Liver (tissue), 9 donors: Measurements from ENCODE around the gene AQP12A. TPM values are rescaled to one million over a fixed set of nuclear protein-coding genes. Genes with fewer than 3 reads are reported as not detected.

ENCODE experiments used
- DNase-seq: peaks from one replicate; pipeline ENCODE4 v3.0.0-alpha.2; 2017; ENCODE audit warnings: low spot score
- H3K27ac ChIP-seq, 2 donors: one replicate each; pipeline ENCODE4 v1.7.0; 2013; ENCODE audit warnings: inconsistent platforms in 2 of 2, low read length in 2 of 2, control low read depth in 1 of 2, low read depth in 1 of 2, mild to moderate bottlenecking in 1 of 2
- H3K27me3 ChIP-seq, 4 donors: one replicate each; pipeline versions ENCODE4 v1.6.1 to v1.7.0; 2013; ENCODE audit warnings: low read length in 3 of 4, inconsistent platforms in 1 of 4, mild to moderate bottlenecking in 1 of 4, moderate library complexity in 1 of 4; ENCODE audit not compliant: control insufficient read depth in 4 of 4, insufficient read depth in 4 of 4
- H3K36me3 ChIP-seq, 4 donors: one replicate each; pipeline versions ENCODE4 v1.6.1 to v1.7.0; 2013; ENCODE audit warnings: low read length in 3 of 4, mild to moderate bottlenecking in 3 of 4, low read depth in 1 of 4, moderate library complexity in 1 of 4; ENCODE audit not compliant: control insufficient read depth in 4 of 4, insufficient read depth in 3 of 4
- H3K4me1 ChIP-seq, 4 donors: one replicate each; pipeline versions ENCODE4 v1.6.1 to v1.7.0; 2013; ENCODE audit warnings: low read length in 3 of 4, mild to moderate bottlenecking in 3 of 4, moderate library complexity in 1 of 4; ENCODE audit not compliant: control insufficient read depth in 4 of 4, insufficient read depth in 4 of 4
- H3K4me3 ChIP-seq, 3 donors: one replicate each; pipeline versions ENCODE4 v1.6.1 to v1.7.0; 2013; ENCODE audit warnings: low read length in 3 of 3, control low read depth in 1 of 3, low read depth in 1 of 3, mild to moderate bottlenecking in 1 of 3
- H3K9ac ChIP-seq, 2 donors: one replicate each; pipeline ENCODE4 v1.7.0; 2013; ENCODE audit warnings: low read length in 2 of 2, mild to moderate bottlenecking in 2 of 2, moderate library complexity in 2 of 2, control low read depth in 1 of 2, low read depth in 1 of 2
- H3K9me3 ChIP-seq, 4 donors: one replicate each; pipeline versions ENCODE4 v1.6.1 to v1.7.0; 2013; ENCODE audit warnings: low read length in 3 of 4; ENCODE audit not compliant: control insufficient read depth in 4 of 4
- FOXA1 ChIP-seq: IDR thresholded peaks from 2 replicates; pipeline ENCODE4 v1.6.1; 2016; ENCODE audit warnings: antibody characterized with exemption
- FOXA2 ChIP-seq: IDR thresholded peaks from 2 replicates; pipeline ENCODE4 v1.6.1; 2016; ENCODE audit warnings: antibody characterized with exemption
- GABPA ChIP-seq, 2 donors: IDR thresholded peaks in 1 of 2; conservative IDR thresholded peaks in 1 of 2; 2 replicates each; pipeline ENCODE4 v1.6.1; 2016; ENCODE audit warnings: antibody characterized with exemption in 2 of 2, mild to moderate bottlenecking in 1 of 2, moderate library complexity in 1 of 2
- HNF4A ChIP-seq, 2 donors: conservative IDR thresholded peaks; 2 replicates each; pipeline ENCODE4 v1.6.1; 2016; ENCODE audit warnings: antibody characterized with exemption in 2 of 2, mild to moderate bottlenecking in 2 of 2
- NR2F2 ChIP-seq: IDR thresholded peaks from 2 replicates; pipeline ENCODE4 v1.6.1; 2016; ENCODE audit warnings: antibody characterized with exemption
- RAD21 ChIP-seq, 2 donors: IDR thresholded peaks; 2 replicates each; pipeline ENCODE4 v1.6.1; 2016; ENCODE audit warnings: antibody characterized with exemption in 2 of 2, mild to moderate bottlenecking in 2 of 2
- RXRA ChIP-seq, 2 donors: IDR thresholded peaks; 2 replicates each; pipeline ENCODE4 v1.6.1; 2017 to 2018; ENCODE audit warnings: antibody characterized with exemption in 2 of 2, mild to moderate bottlenecking in 1 of 2
- SP1 ChIP-seq: IDR thresholded peaks from 2 replicates; pipeline ENCODE4 v1.6.1; 2018; ENCODE audit warnings: antibody characterized with exemption, mild to moderate bottlenecking
- TAF1 ChIP-seq: conservative IDR thresholded peaks from 2 replicates; pipeline ENCODE4 v1.6.1; 2016; ENCODE audit warnings: antibody characterized with exemption, mild to moderate bottlenecking
- YY1 ChIP-seq: IDR thresholded peaks from 2 replicates; pipeline ENCODE4 v1.6.1; 2016; ENCODE audit warnings: antibody characterized with exemption, mild to moderate bottlenecking
- WGBS: extraction: QIAGEN DNeasy Blood & Tissue Kit; methylation state at CpG from one replicate; pipeline ENCODE4 v1.1.7; 2013; 5-methylcytosine and 5-hydroxymethylcytosine counted together
- polyA plus RNA-seq, 2 donors: library from polyadenylated mRNA; stranded (reverse) in 1 of 2; unstranded in 1 of 2; fragments of 200-250 nt in 1 of 2; fragments of >200 nt in 1 of 2; fragmentation: Nextera tagmentation in 1 of 2; extraction: Ambion mirVana in 1 of 2; gene quantifications; one replicate each; pipeline versions ENCODE4 v1.2.1 to v1.2.3, GENCODE V29; 2013 to 2015
- total RNA-seq, 2 donors: library from RNA; depleted of rRNA; stranded (reverse); fragments of >200 nt; gene quantifications; one replicate each; pipeline ENCODE4 v1.2.3, GENCODE V29; 2014
- TF ChIP-seq, protein P1 (sequence below): IDR thresholded peaks from 2 replicates; pipeline ENCODE4 v1.6.1; 2016; ENCODE audit warnings: antibody characterized with exemption
- TF ChIP-seq, protein P2 (sequence below): fragments of 150-350 bp; IDR thresholded peaks from 2 replicates; pipeline ENCODE4 v1.5.1; 2017; ENCODE audit warnings: improper control_type of control experiment, low read depth, low read length; ENCODE audit not compliant: missing input control
- TF ChIP-seq, protein P3 (sequence below): IDR thresholded peaks from 2 replicates; pipeline ENCODE4 v1.6.1; 2016; ENCODE audit warnings: antibody characterized with exemption
- TF ChIP-seq, protein P4 (sequence below): IDR thresholded peaks from 2 replicates; pipeline ENCODE4 v1.6.1; 2016; ENCODE audit warnings: antibody characterized with exemption
- donor health status: healthy.
- donor health status: healthy.
- donor health status: healthy.
- donor health status: healthy.
- donor health status: healthy.

AQP12A gene
- total and polyA plus RNA-seq, 4 donors: not detected

DNA sequence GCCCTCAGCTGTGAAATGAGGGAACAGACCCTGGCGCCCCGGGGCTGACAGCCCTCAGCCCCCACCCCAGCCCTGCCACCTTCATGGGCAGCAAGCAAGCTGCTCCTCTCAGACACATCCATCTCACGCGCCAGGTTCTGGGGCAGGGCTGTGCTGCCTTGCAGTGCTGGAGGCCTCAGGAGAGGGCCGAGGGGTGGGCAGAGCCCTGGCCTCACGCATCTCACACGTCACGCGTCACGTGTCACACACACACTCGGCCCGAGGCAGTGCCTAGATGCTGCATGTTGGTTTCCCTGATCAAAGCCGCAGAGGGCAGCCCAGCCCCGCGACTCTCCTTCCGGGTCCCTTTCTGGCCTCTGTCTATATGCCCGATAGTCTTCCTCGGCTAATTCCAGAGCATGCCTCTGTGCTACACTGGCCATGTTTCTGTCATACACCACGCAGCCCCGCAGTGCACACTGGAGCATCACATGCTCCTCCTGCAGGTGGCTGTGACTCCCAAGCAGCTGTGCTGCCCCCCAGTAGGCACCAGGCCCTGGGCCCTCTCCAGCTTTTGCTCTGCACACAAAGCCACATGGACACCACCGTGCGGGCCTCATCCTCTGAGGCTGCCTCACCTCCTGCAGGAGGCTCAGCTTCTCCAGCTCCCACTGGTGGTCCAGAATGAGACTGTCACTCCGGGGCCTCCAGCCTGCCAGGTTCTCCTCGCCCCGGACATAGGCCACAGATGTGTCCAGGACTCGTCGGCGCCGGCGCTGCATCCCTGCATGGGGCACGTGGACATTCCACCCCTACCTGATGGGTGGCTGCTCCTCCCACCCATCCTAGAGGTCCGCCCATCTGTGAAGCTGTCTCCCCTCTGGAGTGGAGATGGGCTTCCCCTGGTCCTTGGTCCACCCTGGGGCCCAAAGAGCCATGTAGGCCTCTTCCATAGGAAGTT, 31.4 kb downstream of the AQP12A start:
- WGBS: 92% methylated on average over 32 of the region's 32 CpGs
- no peak overlapping the region for H3K27ac ChIP-seq
- no peaks in the 10 kb centered on the region for H3K27me3 ChIP-seq
- no peaks in the 10 kb centered on the region for H3K36me3 ChIP-seq
- H3K4me1 ChIP-seq: no peaks in the 10 kb centered on the region
- no peak for DNase-seq
- no peak for TF ChIP-seq FOXA2
- no peak for TF ChIP-seq TAF1
- no peak for TF ChIP-seq HNF4A (conservative IDR thresholded peaks at IDR 0.05)
- no peak for TF ChIP-seq GABPA (IDR thresholded peaks at IDR 0.05 in 1 of 2, conservative IDR thresholded peaks at IDR 0.05 in 1 of 2)
- TF ChIP-seq RAD21 (IDR thresholded peaks at IDR 0.05): no peak
- TF ChIP-seq, protein P1, sequence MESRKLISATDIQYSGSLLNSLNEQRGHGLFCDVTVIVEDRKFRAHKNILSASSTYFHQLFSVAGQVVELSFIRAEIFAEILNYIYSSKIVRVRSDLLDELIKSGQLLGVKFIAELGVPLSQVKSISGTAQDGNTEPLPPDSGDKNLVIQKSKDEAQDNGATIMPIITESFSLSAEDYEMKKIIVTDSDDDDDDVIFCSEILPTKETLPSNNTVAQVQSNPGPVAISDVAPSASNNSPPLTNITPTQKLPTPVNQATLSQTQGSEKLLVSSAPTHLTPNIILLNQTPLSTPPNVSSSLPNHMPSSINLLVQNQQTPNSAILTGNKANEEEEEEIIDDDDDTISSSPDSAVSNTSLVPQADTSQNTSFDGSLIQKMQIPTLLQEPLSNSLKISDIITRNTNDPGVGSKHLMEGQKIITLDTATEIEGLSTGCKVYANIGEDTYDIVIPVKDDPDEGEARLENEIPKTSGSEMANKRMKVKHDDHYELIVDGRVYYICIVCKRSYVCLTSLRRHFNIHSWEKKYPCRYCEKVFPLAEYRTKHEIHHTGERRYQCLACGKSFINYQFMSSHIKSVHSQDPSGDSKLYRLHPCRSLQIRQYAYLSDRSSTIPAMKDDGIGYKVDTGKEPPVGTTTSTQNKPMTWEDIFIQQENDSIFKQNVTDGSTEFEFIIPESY: no peak
- TF ChIP-seq SP1: no peak
- H3K4me3 ChIP-seq: no peak overlapping the region
- H3K9me3 ChIP-seq: no peaks in the 10 kb centered on the region
- no peak overlapping the region for H3K9ac ChIP-seq

DNA sequence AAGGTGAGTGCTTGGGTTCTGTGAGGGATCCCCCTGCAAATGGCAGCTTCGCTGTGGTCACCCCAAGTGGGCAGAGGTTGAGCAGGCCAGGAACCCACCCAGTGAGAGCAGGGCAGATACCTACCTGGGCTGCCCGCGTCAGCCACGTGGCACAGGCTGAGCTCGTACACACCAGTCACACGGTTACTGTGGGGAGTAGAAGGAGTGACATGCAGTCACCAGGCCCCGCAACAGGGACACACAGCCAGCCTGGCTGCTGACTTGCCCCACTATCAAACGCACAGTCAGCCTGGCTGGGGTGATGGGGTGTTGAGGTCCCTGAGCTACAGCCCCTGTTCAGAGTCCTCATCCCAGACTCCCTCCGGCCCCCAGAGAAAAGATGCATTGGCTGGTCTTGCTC, 32.2 kb downstream of the AQP12A start:
- H3K36me3 ChIP-seq: no peaks in the 10 kb centered on the region
- no peak for DNase-seq
- H3K4me1 ChIP-seq: no peaks in the 10 kb centered on the region
- TF ChIP-seq, protein P2, sequence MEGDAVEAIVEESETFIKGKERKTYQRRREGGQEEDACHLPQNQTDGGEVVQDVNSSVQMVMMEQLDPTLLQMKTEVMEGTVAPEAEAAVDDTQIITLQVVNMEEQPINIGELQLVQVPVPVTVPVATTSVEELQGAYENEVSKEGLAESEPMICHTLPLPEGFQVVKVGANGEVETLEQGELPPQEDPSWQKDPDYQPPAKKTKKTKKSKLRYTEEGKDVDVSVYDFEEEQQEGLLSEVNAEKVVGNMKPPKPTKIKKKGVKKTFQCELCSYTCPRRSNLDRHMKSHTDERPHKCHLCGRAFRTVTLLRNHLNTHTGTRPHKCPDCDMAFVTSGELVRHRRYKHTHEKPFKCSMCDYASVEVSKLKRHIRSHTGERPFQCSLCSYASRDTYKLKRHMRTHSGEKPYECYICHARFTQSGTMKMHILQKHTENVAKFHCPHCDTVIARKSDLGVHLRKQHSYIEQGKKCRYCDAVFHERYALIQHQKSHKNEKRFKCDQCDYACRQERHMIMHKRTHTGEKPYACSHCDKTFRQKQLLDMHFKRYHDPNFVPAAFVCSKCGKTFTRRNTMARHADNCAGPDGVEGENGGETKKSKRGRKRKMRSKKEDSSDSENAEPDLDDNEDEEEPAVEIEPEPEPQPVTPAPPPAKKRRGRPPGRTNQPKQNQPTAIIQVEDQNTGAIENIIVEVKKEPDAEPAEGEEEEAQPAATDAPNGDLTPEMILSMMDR: no peak
- TF ChIP-seq FOXA1: no peak
- TF ChIP-seq HNF4A (conservative IDR thresholded peaks at IDR 0.05): no peak
- TF ChIP-seq FOXA2: no peak
- TF ChIP-seq, protein P3, sequence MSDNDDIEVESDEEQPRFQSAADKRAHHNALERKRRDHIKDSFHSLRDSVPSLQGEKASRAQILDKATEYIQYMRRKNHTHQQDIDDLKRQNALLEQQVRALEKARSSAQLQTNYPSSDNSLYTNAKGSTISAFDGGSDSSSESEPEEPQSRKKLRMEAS: no peak
- TF ChIP-seq, protein P4, sequence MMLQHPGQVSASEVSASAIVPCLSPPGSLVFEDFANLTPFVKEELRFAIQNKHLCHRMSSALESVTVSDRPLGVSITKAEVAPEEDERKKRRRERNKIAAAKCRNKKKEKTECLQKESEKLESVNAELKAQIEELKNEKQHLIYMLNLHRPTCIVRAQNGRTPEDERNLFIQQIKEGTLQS: no peak
- TF ChIP-seq GABPA (IDR thresholded peaks at IDR 0.05 in 1 of 2, conservative IDR thresholded peaks at IDR 0.05 in 1 of 2): no peak
- TF ChIP-seq RXRA (IDR thresholded peaks at IDR 0.05): no peak
- no peak for TF ChIP-seq YY1
- no peak for TF ChIP-seq RAD21 (IDR thresholded peaks at IDR 0.05)
- TF ChIP-seq NR2F2: no peak
- H3K9ac ChIP-seq: no peak overlapping the region
- 94% methylated on average over 9 of the region's 9 CpGs for WGBS
- H3K27me3 ChIP-seq: no peaks in the 10 kb centered on the region
- no peaks in the 10 kb centered on the region for H3K9me3 ChIP-seq
- H3K27ac ChIP-seq: no peak overlapping the region
- no peak overlapping the region for H3K4me3 ChIP-seq
